Measurements from ENCODE around the gene NEIL3. TPM values are rescaled to one million over a fixed set of nuclear protein-coding genes. Genes with fewer than 3 reads are reported as not detected.

NEIL3 gene
- total and polyA plus RNA-seq, 2 of the 8 experiments (the other 6 are each of a cell fraction or from before 2014, with no cell fraction given) = 5.5 to 11.0 TPM

GRCh38 chr4:177293208-177294033 is 16.3 kb upstream of the NEIL3 start:
- Histone ChIP-seq H4K5ac (ENCODE audit: insufficient read length, low read depth, low read length) (no peak overlapping the region), H3K9ac (replicated peaks in 1 of 4; ENCODE audit: extremely low read depth in 1 of 4, low read depth in 3 of 4, low read length in 3 of 4) (no peak overlapping the region), H2BK5ac (ENCODE audit: low read depth, low read length) (no peak overlapping the region), H2BK120ac (replicated peaks; ENCODE audit: low read depth, low read length) (no peak overlapping the region), H3K4me3 (ENCODE audit: extremely low read depth in 1 of 4, insufficient read depth in 2 of 4, low read depth in 3 of 4, low read length in 4 of 4) (no peak overlapping the region), H3K14ac (ENCODE audit: insufficient read length) (no peak overlapping the region), H3K79me2 (ENCODE audit: control insufficient read depth in 1 of 2, insufficient read depth in 2 of 2, low read length in 2 of 2) (no peaks in the 10 kb centered on the region), H3K23me2 (ENCODE audit: low read depth, low read length) (no peaks in the 10 kb centered on the region), H4K91ac (replicated peaks; ENCODE audit: insufficient read length, low read length) (no peak overlapping the region), H3K27me3 (replicated peaks in 1 of 4; ENCODE audit: control insufficient read depth in 3 of 4, extremely low read depth in 1 of 4, insufficient read depth in 3 of 4, low read length in 3 of 4) (no peaks in the 10 kb centered on the region), H4K20me1 (replicated peaks in 1 of 2; ENCODE audit: control insufficient read depth in 1 of 2, insufficient read depth in 2 of 2, low read length in 2 of 2) (no peaks in the 10 kb centered on the region), H3K27ac (ENCODE audit: low read depth, low read length) (no peak overlapping the region), H3K79me1 (ENCODE audit: low read depth, low read length) (no peaks in the 10 kb centered on the region), H3K4ac (replicated peaks; ENCODE audit: insufficient read length, low read depth, low read length) (no peak overlapping the region), H3K4me1 (replicated peaks in 1 of 4; ENCODE audit: control insufficient read depth in 3 of 4, insufficient read depth in 4 of 4, low read length in 3 of 4) (no peaks in the 10 kb centered on the region; a peak in 1 of 7 replicates), H2AK5ac (ENCODE audit: low read depth, low read length) (no peak overlapping the region), H2BK15ac (ENCODE audit: low read length) (no peak overlapping the region), H3K9me3 (ENCODE audit: insufficient read depth in 2 of 2, low read depth in 1 of 2, low read length in 1 of 2) (peaks cover 10 to 12% of the 10 kb centered on the region in 2 experiments), H2BK12ac (ENCODE audit: low read depth, low read length) (no peak overlapping the region), H3K4me2 (ENCODE audit: insufficient read depth in 1 of 2, low read depth in 2 of 2, low read length in 2 of 2) (no peak overlapping the region), H3K56ac (replicated peaks; ENCODE audit: insufficient read length, low read depth, low read length) (no peak overlapping the region), H3K18ac (ENCODE audit: extremely low read depth, low read length) (no peak overlapping the region), H2AFZ (ENCODE audit: low read length) (0 out of 2 replicates have a peak overlapping the region, but pooled peaks have one; percentile 18), H3K36me3 (ENCODE audit: control insufficient read depth in 2 of 4, insufficient read depth in 4 of 4, low read length in 3 of 4) (no peaks in the 10 kb centered on the region; a peak in 1 of 8 replicates), H2BK20ac (ENCODE audit: low read length) (no peak overlapping the region), H3K23ac (ENCODE audit: insufficient read length) (no peak overlapping the region), H4K8ac (ENCODE audit: extremely low read depth, insufficient read depth, low read length) (no peak overlapping the region)
- POLR2A ChIA-PET (ENCODE audit: partially characterized antibody) = no interaction called here
- CTCF ChIA-PET (ENCODE audit: partially characterized antibody) = interaction anchor here (1.1 to 1.5 kb wide), 4 partner anchors 11 to 46 kb away, joined by 3 to 5 read pairs (median 4); no protein-coding TSS in a partner anchor
- DNase-seq (ENCODE audit: low read depth in 1 of 2, low spot score in 2 of 2) (no peak), FAIRE-seq (no peak)
- WGBS, 2 experiments (ENCODE audit: extremely low coverage in 1 of 2, insufficient coverage in 1 of 2, insufficient read length in 1 of 2, insufficient replicate concordance in 2 of 2, low coverage in 1 of 2, low lambda C conversion rate in 2 of 2, missing lambda C conversion rate in 1 of 2) = 82% methylated on average over 5 of the region's 5 CpGs; no CpG with 5 or more reads in 1 of the 2 experiments
- TF ChIP-seq MAX (IDR thresholded peaks at IDR 0.05) (no peak), TCF12 (IDR thresholded peaks at IDR 0.05; ENCODE audit: low read depth, low read length) (no peak), TEAD4 (IDR thresholded peaks at IDR 0.05; ENCODE audit: low read depth, low read length) (no peak), KDM4A (IDR thresholded peaks at IDR 0.05; ENCODE audit: low read depth, low read length, severe bottlenecking) (no peak), GTF2F1 (IDR thresholded peaks at IDR 0.05; ENCODE audit: borderline replicate concordance, low read depth, low read length) (no peak), TBP (IDR thresholded peaks at IDR 0.05; ENCODE audit: low read depth, low read length) (no peak), POU5F1 (IDR thresholded peaks at IDR 0.05; ENCODE audit: low read depth, low read length) (no peak), CREB1 (IDR thresholded peaks at IDR 0.05) (no peak), SAP30 (IDR thresholded peaks at IDR 0.05; ENCODE audit: insufficient read depth, insufficient replicate concordance, low read length) (no peak), YY1 (IDR thresholded peaks at IDR 0.05; ENCODE audit: low read depth, low read length) (no peak), POLR2AphosphoS5 (IDR thresholded peaks at IDR 0.05; ENCODE audit: low read depth, low read length) (no peak), RFX5 (IDR thresholded peaks at IDR 0.05; ENCODE audit: borderline replicate concordance, low read depth, low read length) (no peak), GABPA (IDR thresholded peaks at IDR 0.05; ENCODE audit: borderline replicate concordance, insufficient read depth, low read length) (no peak)

Measured in H1 (cell line).